OCI-LY7 (cell line): ENCODE data around the gene MTRF1L.

Experiments used
- EZH2phosphoT487 ChIP-seq: fragments of 200-600 bp; sonication (generic); IDR thresholded peaks from 2 replicates; pipeline ENCODE4 v1.6.1; 2018; ENCODE audit warnings: low read depth, borderline replicate concordance, mild to moderate bottlenecking, mixed run types, antibody characterized with exemption, low read length, moderate library complexity, mixed read lengths
- TF ChIP-seq, protein P1 (sequence below): fragments of 200-600 bp; sonication (generic); conservative IDR thresholded peaks from 2 replicates; pipeline ENCODE4 v1.5.1; 2014; ENCODE audit warnings: mild to moderate bottlenecking, antibody characterized with exemption, low read length, moderate library complexity, mixed read lengths

DNA sequence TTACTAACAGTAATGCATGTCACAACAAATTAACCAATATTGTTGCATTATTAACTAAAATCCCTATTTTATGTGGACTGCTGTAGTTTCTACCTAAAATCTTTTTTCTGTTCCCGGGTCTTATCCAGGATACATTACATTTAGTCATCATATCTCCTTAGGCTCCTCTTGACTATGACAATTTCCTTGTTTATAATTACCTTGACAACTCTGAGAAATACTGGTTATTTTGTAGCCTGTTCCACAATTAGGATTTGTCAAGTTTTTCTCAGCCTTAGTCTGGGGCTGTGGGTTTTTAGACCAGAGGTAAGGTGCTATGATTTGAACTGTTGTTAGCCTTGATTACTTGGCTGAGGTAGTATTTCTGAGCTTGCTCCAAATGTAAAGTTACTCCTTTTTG, 23.4 kb downstream of the MTRF1L start:
- TF ChIP-seq, protein P1, sequence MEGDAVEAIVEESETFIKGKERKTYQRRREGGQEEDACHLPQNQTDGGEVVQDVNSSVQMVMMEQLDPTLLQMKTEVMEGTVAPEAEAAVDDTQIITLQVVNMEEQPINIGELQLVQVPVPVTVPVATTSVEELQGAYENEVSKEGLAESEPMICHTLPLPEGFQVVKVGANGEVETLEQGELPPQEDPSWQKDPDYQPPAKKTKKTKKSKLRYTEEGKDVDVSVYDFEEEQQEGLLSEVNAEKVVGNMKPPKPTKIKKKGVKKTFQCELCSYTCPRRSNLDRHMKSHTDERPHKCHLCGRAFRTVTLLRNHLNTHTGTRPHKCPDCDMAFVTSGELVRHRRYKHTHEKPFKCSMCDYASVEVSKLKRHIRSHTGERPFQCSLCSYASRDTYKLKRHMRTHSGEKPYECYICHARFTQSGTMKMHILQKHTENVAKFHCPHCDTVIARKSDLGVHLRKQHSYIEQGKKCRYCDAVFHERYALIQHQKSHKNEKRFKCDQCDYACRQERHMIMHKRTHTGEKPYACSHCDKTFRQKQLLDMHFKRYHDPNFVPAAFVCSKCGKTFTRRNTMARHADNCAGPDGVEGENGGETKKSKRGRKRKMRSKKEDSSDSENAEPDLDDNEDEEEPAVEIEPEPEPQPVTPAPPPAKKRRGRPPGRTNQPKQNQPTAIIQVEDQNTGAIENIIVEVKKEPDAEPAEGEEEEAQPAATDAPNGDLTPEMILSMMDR: no peak
- no peak for TF ChIP-seq EZH2phosphoT487
